ENCODE data around the gene SLC25A45.

The SLC25A45 gene

DNA sequence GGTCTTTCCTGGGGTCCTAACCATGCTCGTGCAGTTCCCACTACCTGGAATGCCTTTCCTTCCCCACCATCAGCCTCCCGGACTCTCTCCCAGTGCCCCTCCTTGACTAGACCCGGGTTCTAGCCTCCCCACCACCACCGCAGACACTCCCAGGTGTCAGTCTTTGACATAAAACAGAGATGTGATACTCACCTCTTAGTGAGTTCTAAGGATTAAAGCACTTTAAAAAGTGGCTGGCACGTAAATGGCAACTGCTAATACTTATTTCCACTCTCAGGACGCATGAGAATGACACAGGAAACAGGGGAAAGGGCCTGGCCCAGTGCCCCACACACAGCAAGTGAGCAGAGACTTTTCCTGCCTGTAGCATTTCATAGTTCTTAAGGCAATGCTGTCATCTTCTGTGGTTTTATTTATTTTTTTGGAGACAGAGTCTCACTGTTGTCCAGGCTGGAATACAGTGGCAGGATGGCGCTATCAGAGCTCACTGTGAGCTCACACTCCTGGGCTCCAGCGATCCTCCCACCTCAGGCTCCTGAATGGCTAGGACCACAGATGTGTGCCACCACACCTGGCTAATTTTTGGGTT is 1.9 kb upstream of the SLC25A45 start:
- no peak for DNase-seq

DNA sequence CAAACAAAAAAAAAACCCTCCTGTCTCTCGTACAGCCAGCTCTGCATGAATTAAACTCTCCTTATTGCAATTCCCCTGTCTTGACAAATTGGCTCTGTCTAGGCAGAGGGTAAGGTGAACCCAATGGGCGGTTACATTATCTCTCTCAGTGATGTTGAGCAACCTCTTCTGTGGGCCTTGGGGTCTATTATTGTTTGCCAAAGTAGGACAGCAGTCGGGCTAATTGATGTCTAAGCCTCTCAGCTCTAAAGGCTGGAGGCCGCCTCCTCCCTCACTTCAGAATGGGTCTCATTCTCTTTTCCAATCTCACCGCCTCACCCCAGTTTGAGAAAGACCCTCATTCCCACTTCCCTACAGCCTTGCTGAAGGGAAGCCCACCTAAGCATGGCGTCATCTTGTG is 1.3 kb upstream of the SLC25A45 start:
- no peak for DNase-seq

DNA sequence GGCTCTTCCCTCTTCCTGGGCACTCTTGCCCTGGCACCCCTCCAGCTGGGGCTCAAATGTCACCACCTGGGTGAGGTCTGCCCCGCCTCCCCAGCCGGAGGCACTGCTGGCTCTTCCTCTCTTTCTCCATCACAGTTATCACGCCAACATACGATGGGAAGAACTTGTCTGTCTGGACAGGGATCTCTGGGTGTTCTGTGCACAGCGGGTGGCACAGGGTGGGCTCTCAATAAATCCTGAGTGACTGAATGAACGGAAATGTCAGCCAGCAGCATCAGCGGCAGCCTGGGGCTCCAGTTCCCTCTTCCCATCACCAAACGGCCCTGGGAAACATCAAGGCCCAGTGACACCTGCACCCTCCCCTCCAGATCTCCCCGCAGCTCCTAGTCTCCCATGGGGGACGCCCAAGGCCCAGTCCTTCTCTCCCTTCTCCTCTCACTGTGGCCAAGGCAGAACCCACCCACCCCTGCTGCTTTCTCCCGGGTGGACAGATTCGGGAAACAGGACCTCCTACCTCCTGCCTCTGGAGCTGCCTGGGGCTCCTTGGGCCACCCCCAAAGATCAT is 440 bp upstream of the SLC25A45 start:
- DNase-seq = no peak

DNA sequence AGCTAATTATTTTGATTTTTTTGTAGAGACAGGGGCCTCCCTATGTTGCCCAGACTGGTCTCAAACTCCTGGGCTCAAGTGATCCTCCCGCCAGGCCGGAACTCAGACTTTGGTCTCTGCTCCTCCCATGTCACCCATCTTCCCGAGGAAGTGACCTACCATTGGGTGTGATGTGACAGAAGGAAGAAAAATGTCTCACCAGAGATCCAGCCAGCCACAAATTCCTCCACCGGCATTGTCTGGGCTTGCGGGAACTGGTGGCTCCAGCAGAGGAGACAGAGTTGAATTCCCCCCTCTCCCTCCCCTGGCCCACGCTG is 772 bp downstream of the SLC25A45 start:
- DNase-seq = peak; percentile 39

DNA sequence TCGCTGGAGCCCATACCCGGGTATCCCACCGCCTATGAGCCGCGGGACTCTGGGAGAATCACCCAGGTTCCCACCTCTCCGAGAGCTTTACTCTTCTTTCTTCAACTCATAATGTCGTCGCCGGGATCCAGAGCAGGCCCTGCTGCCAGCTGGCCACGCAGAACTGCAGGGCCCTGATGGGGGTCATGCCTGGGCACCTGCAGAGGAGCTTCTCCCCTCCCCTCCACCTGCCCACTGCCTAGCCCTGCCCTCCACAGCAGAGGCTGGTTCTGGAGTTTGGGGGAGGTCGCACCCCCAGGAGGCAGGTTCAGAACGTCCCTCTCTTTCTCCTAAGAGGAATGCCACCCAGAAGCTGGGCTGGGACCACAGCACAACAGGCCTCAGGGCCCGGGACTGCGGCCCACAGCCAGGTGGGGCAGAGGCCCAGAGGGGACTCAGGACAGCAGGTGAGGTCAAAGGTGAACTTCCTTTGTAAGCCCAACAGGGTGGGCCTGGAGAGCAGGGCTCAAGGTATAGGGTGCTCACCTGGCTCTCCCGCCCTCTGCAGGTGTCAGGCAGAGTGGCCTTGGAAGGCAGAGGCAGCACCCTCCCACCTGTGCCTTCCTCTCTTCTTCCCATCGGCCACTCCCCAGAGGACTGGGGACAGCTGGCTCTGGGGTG is 1.9 kb downstream of the SLC25A45 start:
- no peak for DNase-seq

DNA sequence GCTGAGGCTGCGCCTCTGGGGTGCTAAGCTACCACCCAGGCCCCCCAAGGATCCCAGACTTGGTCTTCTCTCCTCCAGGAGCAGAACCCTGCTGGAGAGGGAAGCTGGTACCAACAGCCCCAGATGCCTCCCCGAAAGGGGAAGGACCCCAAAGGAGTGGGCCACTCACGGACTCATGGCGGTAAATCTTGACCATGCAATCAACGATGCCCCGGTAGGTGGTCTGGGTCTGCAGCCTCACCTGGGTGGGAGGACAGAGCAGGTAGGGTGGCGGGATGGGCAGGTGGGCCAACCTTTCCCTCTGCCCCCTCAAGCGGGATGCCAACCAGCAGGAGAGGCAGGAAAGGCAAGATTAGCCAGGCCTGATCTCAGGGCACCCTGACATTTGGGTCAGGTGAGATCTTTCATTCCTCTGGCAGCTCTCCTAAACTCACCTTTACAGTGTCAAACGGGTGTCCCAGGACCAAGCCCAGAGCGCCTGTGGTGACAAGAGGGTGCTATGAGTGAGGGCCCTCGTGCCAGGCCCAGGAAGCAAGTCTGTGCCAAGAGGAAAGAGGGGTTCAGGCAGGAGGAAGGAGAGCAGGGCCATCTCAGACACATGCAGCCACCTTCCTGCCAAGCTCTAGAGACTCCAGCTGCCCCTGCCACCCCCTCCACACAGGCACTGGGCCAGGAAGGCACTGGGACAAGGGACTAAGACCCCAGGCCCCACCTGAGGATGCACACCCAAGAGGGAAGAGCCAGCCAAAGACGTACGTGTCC is 2.6 kb downstream of the SLC25A45 start:
- no peak for DNase-seq

DNA sequence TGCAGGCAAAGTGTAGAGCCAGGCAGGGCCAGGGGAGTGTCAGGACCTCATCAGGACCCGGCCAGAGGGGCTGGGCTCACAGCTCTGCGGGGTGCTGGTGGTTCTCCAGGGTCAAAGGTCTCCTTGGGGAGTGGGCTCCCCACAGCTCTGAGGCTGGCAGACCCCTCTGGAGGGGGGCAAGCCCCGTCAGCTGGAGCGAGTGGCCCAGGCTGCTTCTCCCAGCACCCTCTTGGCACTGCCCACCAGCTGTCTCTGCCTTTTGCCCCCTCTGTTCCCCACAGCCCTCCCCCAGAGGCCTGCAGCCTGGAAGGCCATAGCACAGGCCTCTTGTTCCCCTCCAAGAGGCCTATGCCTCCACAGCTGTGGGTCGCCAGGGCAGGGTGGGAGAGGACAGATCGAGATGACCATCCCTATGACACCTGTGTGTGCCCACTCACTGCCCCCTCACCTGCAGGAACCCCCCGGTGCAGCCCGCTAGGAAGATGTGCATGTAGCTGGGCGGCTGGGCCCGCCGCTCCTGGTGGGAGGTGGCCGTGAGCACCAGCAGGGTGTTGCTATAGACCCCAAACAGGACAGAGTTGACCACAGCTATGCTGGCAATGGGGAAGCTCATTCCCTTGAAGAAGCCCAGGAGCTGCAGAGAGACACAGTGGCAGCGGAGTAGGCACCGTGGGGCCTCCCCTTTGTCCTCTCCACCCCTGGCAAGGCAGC is 3.4 kb downstream of the SLC25A45 start:
- DNase-seq = no peak

DNA sequence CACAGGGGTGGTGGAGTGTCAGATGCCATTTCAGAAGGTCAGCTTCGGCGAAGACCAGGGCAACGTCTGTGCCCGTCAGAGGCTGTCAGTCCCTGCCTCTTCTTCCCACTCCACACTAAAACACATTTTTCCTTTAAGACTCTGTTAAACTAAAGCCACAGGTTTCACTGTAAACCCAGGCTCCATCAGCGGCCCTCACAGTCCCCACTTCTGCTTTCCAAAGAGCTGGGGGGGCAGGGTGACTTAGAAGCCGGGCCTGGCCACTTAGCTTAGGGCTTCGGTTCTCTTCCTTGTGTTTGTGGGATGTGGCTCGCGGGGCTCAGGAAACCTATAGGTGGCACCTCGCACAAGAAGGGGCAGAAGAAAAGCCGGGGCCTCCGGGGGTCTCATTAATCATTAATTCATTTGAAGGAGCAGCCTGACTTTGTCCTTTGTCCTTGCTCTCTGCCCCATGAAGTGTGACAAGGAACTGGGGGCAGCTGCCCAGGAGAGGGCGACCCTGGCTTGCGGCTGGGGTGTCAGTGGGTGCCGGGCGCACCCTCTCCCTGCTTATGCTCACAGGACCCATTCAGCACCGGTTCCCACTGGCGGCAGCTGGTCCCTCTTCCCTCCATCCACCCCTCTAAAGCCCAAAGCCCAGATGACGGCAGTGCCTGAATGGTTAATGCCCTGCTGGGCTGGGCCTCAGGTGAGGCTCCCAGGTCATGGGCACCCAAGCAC is 4.1 kb downstream of the SLC25A45 start:
- no peak for DNase-seq

DNA sequence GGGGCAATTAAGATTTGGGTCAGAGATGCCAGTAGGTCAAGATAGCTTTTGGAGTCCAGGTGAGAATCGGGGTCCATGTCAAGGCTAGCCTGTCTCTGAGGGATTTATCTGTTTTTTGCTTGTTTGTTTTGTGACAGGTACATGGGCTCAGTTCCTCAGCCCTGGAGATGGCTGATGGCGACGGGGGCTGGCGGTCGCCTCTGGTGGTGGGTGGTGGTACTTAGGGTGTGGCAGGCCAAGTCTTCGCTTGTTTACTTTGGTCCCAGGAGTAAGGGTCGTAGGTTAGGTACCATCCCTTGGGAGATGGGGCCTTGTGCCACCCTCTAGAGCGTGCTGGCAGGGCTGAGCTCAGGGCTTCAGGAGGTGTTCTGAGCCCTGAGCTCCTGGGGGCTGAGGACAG is 4.7 kb downstream of the SLC25A45 start:
- no peak for DNase-seq

DNA sequence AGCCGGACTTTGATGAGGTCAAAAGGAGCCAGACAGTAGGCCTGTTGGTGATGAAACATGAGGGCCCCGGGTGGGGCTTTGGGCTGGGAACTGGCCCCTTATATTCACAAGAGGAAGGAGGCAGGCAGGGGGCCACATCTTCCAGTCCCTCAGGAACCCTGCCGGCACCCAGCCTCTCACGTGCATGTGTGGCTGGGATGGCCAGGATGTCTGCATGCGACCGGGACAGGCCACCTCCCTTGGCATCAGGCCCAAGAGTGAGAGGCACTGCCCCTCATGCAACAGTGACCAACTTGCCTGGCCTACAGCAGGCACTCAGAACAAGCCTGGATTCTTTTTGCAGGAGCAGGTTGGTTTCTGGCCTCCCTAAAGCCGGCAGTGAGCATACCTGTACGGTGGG is 5.4 kb downstream of the SLC25A45 start:
- no peak for DNase-seq

DNA sequence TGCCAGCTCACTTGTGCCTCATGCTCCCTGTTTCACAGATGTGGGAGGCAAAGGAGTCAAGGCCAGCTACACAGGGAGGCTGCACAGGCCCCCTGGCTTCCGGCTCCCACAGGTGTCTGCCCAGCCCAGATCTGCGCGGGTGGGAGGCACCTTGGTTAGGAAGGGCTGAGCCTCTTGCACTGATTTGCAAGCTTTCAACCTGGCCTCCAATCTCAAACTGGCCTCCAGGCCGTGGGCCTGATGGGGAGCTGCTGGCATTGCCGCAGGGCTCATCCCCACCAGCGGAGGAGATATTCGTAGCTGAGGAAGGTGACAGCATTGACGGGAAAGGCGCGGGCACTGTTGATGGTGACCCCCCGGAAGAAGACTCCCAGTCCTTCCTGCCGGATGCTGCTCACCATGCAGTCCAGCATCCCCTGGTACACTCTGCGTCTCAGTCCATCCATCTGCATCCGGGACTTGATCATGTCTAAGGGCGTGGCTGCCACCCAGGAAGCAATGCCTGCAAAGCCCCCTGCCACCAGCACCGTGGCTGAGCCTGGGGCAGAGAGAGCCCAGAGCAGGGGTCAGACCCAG is 6.2 kb downstream of the SLC25A45 start:
- no peak for DNase-seq

DNA sequence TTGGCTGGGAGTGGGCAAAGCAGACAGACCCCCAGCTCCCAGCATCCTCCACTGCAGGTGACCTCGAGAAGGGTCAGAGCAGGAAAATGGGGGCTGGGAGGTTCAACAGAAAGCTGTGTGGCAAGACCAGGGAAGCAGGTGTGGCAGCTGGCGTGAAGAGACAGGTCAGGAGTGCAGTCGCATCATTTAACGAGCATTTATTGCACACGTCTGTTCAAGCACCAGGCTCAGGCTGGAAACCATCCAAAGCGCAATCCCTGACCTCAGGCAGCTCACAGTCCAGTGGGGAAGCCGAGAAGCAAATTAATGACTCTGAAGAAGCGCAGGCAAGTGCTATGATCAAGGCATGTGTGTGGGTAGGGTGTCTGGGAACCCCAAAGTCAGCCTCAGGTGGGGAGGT is 7.4 kb downstream of the SLC25A45 start:
- no peak for DNase-seq

DNA sequence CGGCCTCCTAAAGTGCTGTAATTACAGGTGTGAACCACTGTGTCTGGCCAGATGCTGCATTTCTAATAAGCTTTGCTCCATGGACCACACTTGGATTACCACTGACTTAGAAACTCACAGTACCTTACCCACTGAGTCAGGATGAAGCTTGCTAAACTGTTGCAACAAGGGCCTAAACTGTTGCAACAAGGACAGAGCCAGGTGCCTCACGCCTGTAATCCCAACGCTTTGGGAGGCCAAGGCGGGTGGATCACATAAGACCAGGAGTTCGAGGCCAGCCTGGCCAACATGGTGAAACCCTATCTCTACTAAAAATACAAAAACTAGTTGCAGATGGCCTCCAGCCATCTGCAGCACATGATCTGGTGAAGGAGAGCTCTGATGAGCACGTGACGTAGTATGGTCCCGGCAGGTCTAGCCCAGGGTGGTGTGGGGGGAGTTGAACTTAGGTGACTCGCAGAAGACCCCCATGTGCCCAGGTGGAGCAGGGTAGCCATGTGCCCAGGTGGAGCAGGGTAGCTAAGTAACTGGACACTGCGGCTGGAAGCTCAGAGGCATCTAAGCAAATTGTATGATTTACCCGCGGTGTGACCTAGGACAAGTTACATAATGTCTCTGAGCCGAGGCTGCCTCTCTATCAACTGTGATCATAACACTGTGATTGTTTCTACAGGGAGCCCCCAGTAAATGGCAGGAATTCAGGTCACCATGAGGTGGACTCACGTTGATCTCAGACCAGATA is 8.4 kb downstream of the SLC25A45 start:
- DNase-seq = no peak

DNA sequence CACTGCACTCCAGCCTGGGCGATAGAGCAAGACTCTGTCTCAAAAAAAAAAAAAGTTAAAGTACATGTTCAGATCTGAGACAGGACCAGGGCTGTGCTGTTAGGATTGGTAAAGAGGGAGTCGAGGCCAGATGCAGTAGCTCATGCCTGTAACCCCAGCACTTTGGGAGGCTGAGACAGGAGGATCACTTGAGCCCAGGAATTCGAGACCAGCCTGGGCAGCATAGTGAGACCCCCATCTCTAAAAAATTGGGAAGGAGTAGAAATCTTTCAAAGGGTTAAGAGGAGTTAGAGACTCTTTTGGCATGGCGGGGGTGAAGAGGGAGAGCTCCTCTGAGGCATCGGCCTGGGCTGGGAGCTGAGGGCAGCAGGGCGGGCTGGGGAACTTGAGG is 11.8 kb downstream of the SLC25A45 start:
- DNase-seq = no peak

DNA sequence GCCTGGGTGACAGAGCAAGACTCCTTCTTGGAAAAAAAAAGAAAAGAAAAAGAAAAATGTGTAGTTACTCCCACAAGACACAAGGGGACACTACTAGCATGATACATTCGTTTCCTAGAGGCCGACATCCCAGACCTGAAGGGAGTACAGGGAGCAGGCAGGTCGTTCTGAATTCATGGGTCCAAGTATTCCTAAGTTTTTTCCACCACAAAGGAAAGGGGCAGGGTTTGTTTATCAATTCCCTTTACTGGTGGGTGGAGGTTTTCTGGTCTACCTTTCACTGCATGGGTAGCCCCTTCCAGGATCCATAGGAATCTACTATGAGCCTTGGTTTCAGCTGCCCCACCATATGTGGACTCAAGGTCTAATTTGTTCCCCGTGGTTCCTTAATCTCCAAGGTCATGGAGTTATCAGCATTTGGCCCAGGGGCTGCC is 16.1 kb downstream of the SLC25A45 start:
- DNase-seq = peak; percentile 89

DNA sequence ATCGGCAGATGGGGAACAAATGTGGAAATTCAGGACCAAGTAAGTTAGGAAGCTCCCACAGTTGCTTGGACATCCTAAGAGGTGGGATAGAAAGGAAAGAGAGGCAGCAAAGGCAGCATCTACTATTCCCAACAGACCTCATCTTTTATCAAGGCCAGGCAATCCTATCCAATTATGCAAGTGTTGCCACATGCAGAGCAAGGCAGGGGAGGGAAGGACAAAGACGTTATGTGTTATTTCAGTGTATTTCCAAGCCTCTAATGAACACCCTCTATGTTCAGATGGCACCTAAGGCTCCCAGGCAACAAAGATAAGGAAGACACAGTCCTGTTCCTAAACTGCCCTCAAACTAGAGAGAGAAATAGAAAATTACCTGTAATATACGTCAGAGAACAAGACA is 18.7 kb downstream of the SLC25A45 start:
- no peak for DNase-seq

DNA sequence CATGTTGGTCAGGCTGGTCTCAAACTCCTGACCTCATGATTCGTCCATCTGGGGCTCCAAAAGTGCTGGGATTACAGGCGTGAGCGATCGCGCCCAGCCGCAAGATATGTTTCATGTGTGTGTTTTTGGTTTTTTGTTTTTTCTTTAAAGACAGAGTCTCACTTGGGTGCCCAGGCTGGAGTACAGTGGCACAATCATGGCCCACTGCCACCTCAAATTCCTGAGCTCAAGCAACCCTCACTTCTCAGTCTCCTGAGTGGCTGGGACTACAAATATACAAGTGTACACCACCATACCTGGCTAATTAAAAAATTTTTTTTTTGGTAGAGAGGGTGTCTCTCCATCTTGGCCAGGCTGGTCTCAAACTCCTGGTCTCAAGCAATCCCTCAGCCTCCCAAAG is 19.5 kb downstream of the SLC25A45 start:
- DNase-seq = no peak

DNA sequence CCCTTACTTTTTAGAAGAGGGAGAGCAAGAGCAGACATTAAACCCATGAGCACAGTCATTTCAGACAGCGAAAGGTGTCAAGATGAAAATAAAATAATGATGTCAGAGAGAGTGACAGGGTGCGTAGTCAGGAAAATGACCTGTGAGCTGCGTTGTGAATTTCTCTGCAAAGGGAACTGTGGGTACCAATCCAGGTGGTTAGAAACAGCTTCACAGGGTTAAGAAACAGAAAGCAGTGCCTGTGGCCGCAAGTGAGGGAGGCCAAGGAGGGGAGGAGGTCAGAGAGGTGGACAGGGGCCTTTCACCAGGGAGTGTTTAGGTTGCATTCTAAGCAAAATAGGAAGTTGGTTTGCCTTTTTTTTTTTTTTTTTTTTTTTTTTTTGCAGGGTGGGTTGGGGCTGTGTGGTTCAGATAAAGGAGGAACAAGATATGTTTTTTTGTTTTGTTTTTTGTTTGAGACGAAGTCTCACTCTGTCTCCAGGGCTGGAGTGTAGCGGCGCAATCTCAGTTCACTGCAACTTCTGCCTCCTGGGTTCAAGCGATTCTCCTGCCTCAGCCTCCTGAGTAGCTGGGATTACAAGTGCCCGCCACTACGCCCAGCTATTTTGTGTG is 20.0 kb downstream of the SLC25A45 start:
- DNase-seq = no peak

DNA sequence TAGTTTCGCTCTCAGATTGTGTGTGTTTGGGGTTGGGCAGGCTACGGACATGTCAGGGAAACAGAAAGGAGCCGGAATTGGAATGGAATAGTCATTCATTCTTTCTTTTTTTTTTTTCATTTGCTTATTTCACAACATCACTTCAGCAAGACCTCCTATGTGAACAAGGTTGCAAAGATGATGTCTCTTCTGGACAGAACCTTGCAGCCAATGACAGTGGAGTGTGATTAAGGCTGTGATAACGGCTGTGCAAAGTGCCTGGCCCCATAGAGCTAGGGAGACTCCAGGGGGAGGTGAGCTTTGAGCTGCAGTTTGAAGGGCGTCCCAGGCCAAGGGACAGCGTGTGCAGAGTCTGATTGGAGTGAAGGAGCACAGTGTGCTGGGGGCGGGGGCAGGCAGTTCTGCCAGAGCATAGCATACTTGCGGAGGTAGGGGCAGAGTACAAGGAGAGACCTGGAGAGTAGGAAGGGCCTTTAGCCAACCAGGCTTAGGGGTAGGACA is 24.5 kb downstream of the SLC25A45 start:
- no peak for DNase-seq

DNA sequence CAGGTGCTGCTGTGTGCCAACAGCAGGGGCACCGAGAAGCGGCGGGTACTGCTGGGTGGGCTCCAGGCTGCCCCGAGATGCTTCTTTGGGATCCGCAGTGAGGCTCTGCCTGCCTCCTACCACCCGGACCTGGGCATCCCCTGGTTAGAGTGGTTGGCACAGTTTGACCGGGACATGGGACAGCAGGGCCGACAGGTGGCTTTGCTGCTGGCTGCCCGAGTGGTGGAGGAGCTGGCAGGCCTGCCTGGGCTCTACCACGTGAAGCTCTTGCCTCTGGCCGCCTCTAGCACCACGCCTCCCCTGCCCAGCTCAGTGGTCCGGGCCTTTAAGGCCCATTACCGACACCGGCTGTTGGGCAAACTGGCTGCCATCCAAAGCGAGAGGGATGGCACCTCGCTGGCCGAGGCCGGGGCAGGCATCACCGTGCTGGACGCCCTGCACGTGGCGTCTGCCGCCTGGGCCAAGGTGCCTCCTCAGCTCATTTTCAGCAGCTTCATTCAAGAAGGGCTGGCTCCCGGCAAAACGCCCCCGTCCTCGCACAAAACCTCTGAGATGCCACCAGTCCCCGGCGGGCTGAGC is 26.0 kb downstream of the SLC25A45 start:
- DNase-seq = no peak

Measured in HCEC 1CT (cell line).